ENCODE data around the gene FAAP20. TPM values are rescaled to one million over a fixed set of nuclear protein-coding genes. Genes with fewer than 3 reads are reported as not detected.
A peak's percentile ranks its signal among the peaks of the same experiment; 100 is the strongest.

Gene FAAP20
- total RNA-seq, result 10 to 100 TPM; 18.5 to 24.3 TPM

DNA sequence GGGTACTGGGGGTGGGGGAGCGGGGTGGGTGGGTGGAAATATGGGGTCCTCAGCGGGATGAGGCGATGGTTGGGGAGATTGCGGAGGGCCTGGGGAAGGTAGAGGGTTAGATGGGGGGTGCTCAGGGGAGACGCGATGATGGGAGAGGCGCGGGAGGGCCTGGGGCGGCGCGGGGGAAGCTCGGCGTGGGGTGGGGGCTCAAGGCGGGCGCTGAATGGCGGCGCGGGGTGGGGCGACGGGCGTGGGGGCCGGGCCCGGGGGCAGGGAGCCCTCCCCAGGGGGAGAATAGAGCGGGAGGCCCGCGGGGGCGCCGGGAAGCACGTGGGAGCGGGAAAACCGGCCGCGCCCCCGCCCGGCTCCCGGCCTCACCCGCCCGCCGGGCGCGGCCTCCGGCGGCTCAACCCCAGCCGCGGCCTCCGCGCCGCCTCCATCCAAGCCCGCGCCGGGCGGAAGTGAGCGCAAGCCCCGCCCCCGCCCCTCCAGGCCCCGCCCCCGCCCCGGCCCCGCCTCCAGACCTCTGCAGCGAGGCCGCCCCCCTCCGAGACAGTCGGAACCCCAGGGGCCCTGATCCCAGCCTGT, at the start of gene FAAP20:
TSS of gene FAAP20 (minus strand) at position 454 of the 579 bp plus-strand sequence. CDS start at position 431, 23 bp downstream.
- Histone ChIP-seq H3K36me3 (no peaks in the 10 kb centered on the region), H3K9me3 (no peaks in the 10 kb centered on the region), H3K27me3 (no peaks in the 10 kb centered on the region), H3K4me1 (peaks cover 0 to 62% of the 10 kb centered on the region in 2 donors), H3K27ac (peak within 1 kb of the TSS; percentile 85 to 97), H3K4me3 (peak within 1 kb of the TSS; percentile 69 to 77)
- TF ChIP-seq, protein P1, sequence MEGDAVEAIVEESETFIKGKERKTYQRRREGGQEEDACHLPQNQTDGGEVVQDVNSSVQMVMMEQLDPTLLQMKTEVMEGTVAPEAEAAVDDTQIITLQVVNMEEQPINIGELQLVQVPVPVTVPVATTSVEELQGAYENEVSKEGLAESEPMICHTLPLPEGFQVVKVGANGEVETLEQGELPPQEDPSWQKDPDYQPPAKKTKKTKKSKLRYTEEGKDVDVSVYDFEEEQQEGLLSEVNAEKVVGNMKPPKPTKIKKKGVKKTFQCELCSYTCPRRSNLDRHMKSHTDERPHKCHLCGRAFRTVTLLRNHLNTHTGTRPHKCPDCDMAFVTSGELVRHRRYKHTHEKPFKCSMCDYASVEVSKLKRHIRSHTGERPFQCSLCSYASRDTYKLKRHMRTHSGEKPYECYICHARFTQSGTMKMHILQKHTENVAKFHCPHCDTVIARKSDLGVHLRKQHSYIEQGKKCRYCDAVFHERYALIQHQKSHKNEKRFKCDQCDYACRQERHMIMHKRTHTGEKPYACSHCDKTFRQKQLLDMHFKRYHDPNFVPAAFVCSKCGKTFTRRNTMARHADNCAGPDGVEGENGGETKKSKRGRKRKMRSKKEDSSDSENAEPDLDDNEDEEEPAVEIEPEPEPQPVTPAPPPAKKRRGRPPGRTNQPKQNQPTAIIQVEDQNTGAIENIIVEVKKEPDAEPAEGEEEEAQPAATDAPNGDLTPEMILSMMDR (IDR thresholded peaks at IDR 0.05), result no peak
- no peak for DNase-seq (ENCODE audit: low spot score)

DNA sequence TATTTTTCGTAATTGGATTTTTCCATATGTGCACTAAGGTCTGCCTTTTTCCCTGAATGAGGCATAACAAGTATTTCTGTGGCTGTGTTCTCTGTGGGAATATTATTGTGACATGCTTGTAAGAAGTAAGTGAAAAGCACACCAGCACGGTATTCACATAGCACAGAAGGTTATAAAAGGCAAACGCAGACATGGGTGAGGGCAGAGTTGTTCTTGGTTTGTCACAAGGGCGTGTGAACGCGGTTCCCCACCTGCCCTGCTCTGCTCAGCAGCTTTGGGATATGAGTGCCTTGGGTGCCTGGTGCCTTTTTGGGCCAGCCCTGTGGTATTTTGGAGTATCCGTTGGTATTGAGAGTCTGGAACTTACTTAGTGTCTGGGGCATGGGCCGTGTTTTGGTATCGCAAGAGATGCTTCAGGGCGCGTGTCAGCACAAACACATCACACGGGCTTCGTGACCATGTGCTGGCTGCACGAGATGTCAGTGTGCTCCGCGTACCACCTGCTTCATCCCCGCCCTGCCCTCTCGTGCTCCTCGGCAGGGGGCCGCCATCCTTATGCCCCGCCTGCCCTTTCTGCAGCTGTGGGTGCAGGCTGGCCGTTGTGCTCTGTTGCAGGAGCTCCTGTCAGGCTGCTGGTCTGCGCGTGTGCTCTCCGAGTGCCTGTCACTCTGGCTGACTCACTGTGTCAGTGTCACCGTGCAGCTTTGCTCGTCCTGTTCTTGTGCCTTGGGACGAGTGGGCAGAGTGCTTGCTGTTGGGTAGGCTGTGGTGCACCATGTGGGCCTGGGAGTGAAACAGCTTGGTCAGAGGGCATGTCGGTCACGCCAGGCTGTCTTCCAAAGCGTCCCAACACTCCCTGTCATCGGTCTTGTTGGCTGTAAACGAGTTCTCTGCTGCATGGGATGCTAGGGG, 48.5 kb upstream of the FAAP20 start:
- H3K4me3 ChIP-seq, result no peak overlapping the region
- H3K9me3 ChIP-seq, result no peaks in the 10 kb centered on the region
- no peaks in the 10 kb centered on the region for H3K27me3 ChIP-seq
- H3K4me1 ChIP-seq, result peaks cover 3 to 91% of the 10 kb centered on the region in 2 donors
- TF ChIP-seq, protein P1 (IDR thresholded peaks at IDR 0.05), result no peak
- peak overlapping the region; percentile 70 to 76 for H3K27ac ChIP-seq
- no peaks in the 10 kb centered on the region for H3K36me3 ChIP-seq
- DNase-seq (ENCODE audit: low spot score), result no peak

- Histone ChIP-seq H3K27ac (peak overlapping the region; percentile 32 to 76), H3K4me3 (no peak overlapping the region), H3K36me3 (no peaks in the 10 kb centered on the region), H3K9me3 (no peaks in the 10 kb centered on the region), H3K4me1 (peaks cover 3 to 91% of the 10 kb centered on the region in 2 donors), H3K27me3 (no peaks in the 10 kb centered on the region)
- no peak for DNase-seq (ENCODE audit: low spot score)
- TF ChIP-seq, protein P1 (IDR thresholded peaks at IDR 0.05), result no peak
Observed at GRCh38 chr1:2241820-2242219, 47.2 kb upstream of the FAAP20 start.

- H3K4me1 ChIP-seq, result peaks cover 3 to 91% of the 10 kb centered on the region in 2 donors
- DNase-seq (ENCODE audit: low spot score), result peak; percentile 88
- TF ChIP-seq, protein P1 (IDR thresholded peaks at IDR 0.05), result no peak
- H3K4me3 ChIP-seq, result peak overlapping the region in 1 of 2 donors; percentile 20
- H3K9me3 ChIP-seq, result no peaks in the 10 kb centered on the region
- H3K27me3 ChIP-seq, result no peaks in the 10 kb centered on the region
- no peaks in the 10 kb centered on the region for H3K36me3 ChIP-seq
- peak overlapping the region; percentile 26 to 68 for H3K27ac ChIP-seq
Observed at GRCh38 chr1:2240270-2241156, 45.9 kb upstream of the FAAP20 start.

DNA sequence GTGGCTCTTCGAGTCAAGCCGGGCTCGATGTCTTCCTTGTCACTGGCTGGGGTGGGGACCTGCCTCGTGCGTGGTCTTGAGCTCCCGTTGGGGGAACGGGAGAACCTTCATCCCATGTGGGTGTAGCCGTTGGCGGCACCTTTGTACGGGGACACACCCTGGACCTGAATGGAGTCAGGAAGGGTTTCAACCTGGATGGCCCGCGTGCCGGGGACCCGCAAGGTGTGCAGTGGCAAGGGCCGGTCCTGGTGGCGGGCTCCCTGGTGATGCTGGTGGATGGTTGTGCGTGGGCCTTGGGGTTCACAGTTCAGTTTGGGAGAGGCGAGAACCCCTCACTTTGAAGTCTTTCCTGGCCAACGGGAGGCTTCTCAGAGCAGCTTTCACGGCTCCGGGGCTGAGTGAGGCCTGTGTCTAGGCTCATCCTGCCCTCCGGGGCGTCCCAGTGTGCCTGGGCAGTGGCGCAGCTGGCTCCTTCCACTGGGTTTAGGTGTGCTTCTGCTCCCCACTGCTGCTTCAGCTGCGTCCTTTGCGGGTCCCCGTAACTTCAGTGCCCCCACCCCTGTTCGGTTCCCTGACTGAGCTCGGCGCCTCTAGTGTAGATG, 44.9 kb upstream of the FAAP20 start:
- Histone ChIP-seq H3K4me3 (peak overlapping the region in 1 of 2 donors; percentile 20), H3K9me3 (no peaks in the 10 kb centered on the region), H3K27me3 (no peaks in the 10 kb centered on the region), H3K4me1 (peaks cover 3 to 98% of the 10 kb centered on the region in 2 donors), H3K36me3 (no peaks in the 10 kb centered on the region), H3K27ac (peak overlapping the region; percentile 26 to 68)
- TF ChIP-seq, protein P1 (IDR thresholded peaks at IDR 0.05), result no peak
- DNase-seq (ENCODE audit: low spot score), result no peak

All from right atrium auricular region (tissue), 2 donors.